Transverse colon (tissue), 4 donors: ENCODE measurements around the gene RING1. TPM values are rescaled to one million over a fixed set of nuclear protein-coding genes. Genes with fewer than 3 reads are reported as not detected.

ENCODE experiments used
- DNase-seq: peaks from one replicate; pipeline ENCODE4 v3.0.0-alpha.2; 2019
- H3K27ac ChIP-seq, 4 donors: fragments of 200-600 bp; sonication (generic); 2 replicates each; pipeline ENCODE4 v1.5.1; 2016 to 2018; ENCODE audit warnings: inconsistent platforms in 4 of 4
- H3K27me3 ChIP-seq: fragments of 200-600 bp; sonication (generic); 2 replicates; pipeline ENCODE4 v1.5.1; 2017; ENCODE audit warnings: inconsistent platforms
- H3K36me3 ChIP-seq, 4 donors: fragments of 200-600 bp; sonication (generic); 2 replicates each; pipeline ENCODE4 v1.5.1; 2017 to 2019; ENCODE audit warnings: inconsistent platforms in 4 of 4
- H3K4me1 ChIP-seq, 4 donors: fragments of 200-600 bp; sonication (generic); 2 replicates each; pipeline ENCODE4 v1.5.1; 2017 to 2020; ENCODE audit warnings: inconsistent platforms in 4 of 4
- H3K4me3 ChIP-seq, 4 donors: fragments of 200-600 bp; sonication (generic); 1 replicate in 1 of 4; 2 replicates in 3 of 4; pipeline versions ENCODE4 v1.5.1 to v1.6.1; 2017 to 2019; ENCODE audit warnings: inconsistent platforms in 4 of 4
- H3K9me3 ChIP-seq, 2 donors: fragments of 200-600 bp; sonication (generic); 2 replicates each; pipeline ENCODE4 v1.5.1; 2017 to 2019; ENCODE audit warnings: inconsistent platforms in 2 of 2
- EP300 ChIP-seq: sonication (generic); formaldehyde crosslinking; IDR thresholded peaks from one replicate; pipeline ENCODE4 v1.6.1; 2017; ENCODE audit warnings: antibody characterized with exemption, low read depth
- POLR2A ChIP-seq: fragments of 450-650 bp; IDR thresholded peaks from one replicate; pipeline ENCODE4 v1.6.1; 2016; ENCODE audit warnings: antibody characterized with exemption, mild to moderate bottlenecking, moderate library complexity
- POLR2AphosphoS5 ChIP-seq, 3 donors: sonication (generic); formaldehyde crosslinking; IDR thresholded peaks; one replicate each; pipeline ENCODE4 v1.6.1; 2016; ENCODE audit warnings: antibody characterized with exemption in 3 of 3
- WGBS, 2 donors: methylation state at CpG; one replicate each; pipeline ENCODE4 v1.1.5; 2018; ENCODE audit warnings: low coverage in 1 of 2; 5-methylcytosine and 5-hydroxymethylcytosine counted together
- in situ Hi-C, 4 donors: fragments of 200-750 bp; cut with MboI; loops; one replicate each; pipeline versions ENCODE4 v1.15.0 to v1.15.1; 2017; ENCODE audit warnings: low sequenced_read_pairs in 3 of 4, low pct_ligation_motif_present in 1 of 4, low pct_unique_long_range_greater_than_20kb in 1 of 4
- intact Hi-C: fragments of 100-400 bp; cut with DNase I; formaldehyde crosslinking; loops from one replicate; pipeline ENCODE4 v1.15.1; 2023; ENCODE audit warnings: low total_unique reads
- total RNA-seq, 4 donors: library from RNA; depleted of rRNA; stranded (reverse); fragments of >200 nt; gene quantifications; one replicate each; pipeline ENCODE4 v1.1.0, GENCODE V29; 2016
- TF ChIP-seq, protein P1 (sequence below), 5 experiments: fragments of 200-600 bp in 3 of 5; fragments of 450-650 bp in 2 of 5; sonication (generic) in 3 of 5; IDR thresholded peaks; 1 replicate in 2 of 5; 2 replicates in 3 of 5; pipeline ENCODE4 v1.5.1; 2016 to 2017; ENCODE audit warnings: antibody characterized with exemption in 5 of 5, inconsistent platforms in 3 of 5, mild to moderate bottlenecking in 2 of 5, moderate library complexity in 1 of 5

Gene RING1
- total RNA-seq, 4 donors from 2014 or later, result 10.8 to 29.9 (median 19.9) TPM

DNA sequence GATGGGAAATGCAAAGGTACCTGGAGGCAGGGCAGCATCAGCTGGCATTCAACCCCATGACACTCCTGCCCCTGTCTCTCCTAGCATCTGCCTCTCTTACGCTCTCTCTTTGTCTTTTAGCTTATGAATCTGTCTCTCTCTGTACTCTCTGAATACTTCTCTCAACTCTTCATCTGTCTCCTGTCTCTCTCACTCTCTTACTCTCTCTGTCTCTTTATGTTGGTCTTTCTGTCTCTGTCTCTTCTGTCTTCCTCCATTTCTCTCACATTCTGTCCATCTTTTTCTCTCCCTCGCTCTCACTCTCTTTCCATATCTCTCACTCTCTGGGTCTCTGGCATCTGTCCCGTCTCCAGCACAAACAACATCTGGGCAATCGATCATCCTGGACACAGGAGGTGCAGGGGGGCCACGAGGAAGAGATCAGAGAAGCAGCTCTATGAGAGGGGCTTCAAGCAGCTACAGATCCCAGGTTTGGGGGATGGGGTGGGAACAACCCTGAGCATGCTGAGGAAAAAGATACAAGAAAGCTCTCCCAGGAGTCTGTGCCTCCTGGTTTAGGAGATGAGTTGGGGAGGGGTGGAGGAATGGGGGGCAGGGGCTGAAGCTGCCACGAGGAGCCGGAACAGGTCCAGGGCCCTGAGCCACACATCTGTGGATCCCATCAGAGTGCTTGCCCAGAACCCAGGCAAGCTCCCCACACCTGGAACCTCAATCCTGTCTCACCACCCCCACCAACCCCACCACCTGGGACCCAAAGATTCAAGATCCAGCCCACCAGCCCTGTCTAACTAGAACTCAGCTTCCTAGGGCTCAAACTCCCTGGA is 18.5 kb upstream of the RING1 start:
- Histone ChIP-seq H3K4me3 (no peak overlapping the region), H3K9me3 (no peaks in the 10 kb centered on the region), H3K36me3 (peaks cover 0 to 7% (median 3%) of the 10 kb centered on the region in 4 donors), H3K27ac (no peak overlapping the region), H3K27me3 (peaks cover 37% of the 10 kb centered on the region), H3K4me1 (peaks cover 9 to 20% (median 12%) of the 10 kb centered on the region in 4 donors)
- intact Hi-C loops (no loop called here), in situ Hi-C loops (no loop called here)
- WGBS, 2 donors, result 65 to 69% methylated on average over 5 to 7 of the region's 7 CpGs
- no peak for DNase-seq
- TF ChIP-seq POLR2A, result no peak
- TF ChIP-seq EP300, result no peak
- TF ChIP-seq POLR2AphosphoS5 (IDR thresholded peaks at IDR 0.05), result no peak
- TF ChIP-seq, protein P1, sequence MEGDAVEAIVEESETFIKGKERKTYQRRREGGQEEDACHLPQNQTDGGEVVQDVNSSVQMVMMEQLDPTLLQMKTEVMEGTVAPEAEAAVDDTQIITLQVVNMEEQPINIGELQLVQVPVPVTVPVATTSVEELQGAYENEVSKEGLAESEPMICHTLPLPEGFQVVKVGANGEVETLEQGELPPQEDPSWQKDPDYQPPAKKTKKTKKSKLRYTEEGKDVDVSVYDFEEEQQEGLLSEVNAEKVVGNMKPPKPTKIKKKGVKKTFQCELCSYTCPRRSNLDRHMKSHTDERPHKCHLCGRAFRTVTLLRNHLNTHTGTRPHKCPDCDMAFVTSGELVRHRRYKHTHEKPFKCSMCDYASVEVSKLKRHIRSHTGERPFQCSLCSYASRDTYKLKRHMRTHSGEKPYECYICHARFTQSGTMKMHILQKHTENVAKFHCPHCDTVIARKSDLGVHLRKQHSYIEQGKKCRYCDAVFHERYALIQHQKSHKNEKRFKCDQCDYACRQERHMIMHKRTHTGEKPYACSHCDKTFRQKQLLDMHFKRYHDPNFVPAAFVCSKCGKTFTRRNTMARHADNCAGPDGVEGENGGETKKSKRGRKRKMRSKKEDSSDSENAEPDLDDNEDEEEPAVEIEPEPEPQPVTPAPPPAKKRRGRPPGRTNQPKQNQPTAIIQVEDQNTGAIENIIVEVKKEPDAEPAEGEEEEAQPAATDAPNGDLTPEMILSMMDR (IDR thresholded peaks at IDR 0.05), result no peak

DNA sequence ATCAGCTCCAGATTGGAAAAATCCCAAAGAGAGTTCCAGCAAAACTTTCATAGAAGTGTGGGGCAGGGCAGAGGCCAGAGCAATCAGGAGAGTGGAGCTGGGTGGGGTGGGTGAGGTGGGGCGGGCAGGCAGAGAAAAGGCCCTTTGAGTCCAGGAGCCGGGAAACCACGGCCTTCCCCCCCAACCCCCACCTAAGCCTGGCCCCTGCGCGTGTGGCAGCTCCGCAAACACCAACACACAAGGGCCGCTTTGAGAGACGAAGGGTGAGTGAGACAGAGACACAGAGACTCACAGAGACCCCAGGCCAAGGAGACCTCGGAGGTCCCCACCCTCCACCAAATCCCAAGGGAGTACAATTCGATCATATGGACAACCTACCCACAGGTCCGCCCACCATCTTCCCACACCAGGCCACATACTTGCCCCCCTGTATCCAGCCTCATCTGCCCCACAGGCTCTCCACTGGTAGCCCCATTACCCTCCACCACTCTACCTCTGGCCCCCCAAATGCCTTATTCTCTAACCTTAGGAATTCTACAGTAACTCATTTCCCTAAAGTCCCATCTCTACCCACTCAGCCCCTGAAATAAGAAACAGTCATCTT is 17.7 kb upstream of the RING1 start:
- 67 to 84% methylated on average over 1 to 10 of the region's 11 CpGs for WGBS, 2 donors
- DNase-seq, result no peak
- H3K4me3 ChIP-seq, result no peak overlapping the region
- intact Hi-C loops (no loop called here), in situ Hi-C loops (no loop called here)
- peaks cover 0 to 14% (median 5%) of the 10 kb centered on the region in 4 donors for H3K36me3 ChIP-seq
- no peaks in the 10 kb centered on the region for H3K9me3 ChIP-seq
- TF ChIP-seq POLR2AphosphoS5 (IDR thresholded peaks at IDR 0.05), result no peak
- TF ChIP-seq, protein P1 (IDR thresholded peaks at IDR 0.05), result no peak
- no peak for TF ChIP-seq POLR2A
- no peak for TF ChIP-seq EP300
- H3K27me3 ChIP-seq, result peaks cover 37% of the 10 kb centered on the region
- no peak overlapping the region for H3K27ac ChIP-seq
- H3K4me1 ChIP-seq, result peaks cover 9 to 20% (median 12%) of the 10 kb centered on the region in 4 donors

DNA sequence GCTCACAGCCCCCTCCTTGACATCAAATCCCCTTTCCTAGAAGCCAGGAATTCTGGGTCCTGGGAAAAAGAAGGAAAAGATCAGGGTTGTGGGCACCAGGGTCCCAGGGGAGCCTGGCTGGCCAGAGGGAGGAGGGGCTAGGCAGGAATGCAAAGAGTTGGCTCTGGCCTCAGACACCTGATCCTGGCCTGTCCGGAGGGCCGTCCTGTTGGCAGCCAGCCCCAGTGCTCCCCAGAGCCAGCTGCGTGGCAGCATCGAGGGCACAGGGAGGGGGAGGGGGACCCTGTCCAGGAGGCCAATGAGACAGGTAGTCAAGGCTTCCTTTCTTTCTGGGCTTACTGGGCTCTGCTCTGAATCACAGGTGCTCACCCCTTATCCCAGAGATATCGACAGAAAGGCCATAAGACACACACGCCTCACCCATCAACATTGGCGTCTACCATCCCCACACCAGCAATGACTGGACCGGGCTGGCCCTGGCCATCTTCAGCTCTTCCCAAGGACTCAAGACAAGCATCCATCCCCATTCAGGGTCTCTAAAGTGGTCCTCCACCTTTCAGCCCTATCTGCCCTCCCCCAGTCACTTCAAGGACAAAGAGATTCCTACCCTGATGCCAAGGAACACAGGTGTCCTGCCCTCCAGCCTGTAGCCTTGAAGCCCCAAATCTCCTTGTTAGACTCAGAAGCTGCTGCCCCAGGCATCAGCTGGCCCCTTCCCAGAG is 16.8 kb upstream of the RING1 start:
- DNase-seq, result no peak
- intact Hi-C loops, result no loop called here
- Histone ChIP-seq H3K4me1 (peaks cover 9 to 20% (median 12%) of the 10 kb centered on the region in 4 donors), H3K27ac (no peak overlapping the region), H3K36me3 (peaks cover 0 to 18% (median 7%) of the 10 kb centered on the region in 4 donors), H3K27me3 (peaks cover 37% of the 10 kb centered on the region), H3K4me3 (no peak overlapping the region), H3K9me3 (no peaks in the 10 kb centered on the region)
- in situ Hi-C loops, result no loop called here
- no peak for TF ChIP-seq EP300
- TF ChIP-seq POLR2AphosphoS5 (IDR thresholded peaks at IDR 0.05), result no peak
- no peak for TF ChIP-seq POLR2A
- TF ChIP-seq, protein P1 (IDR thresholded peaks at IDR 0.05), result no peak
- 40% methylated on average over 8 of the region's 8 CpGs; no CpG with 5 or more reads in 1 of the 2 donors for WGBS, 2 donors
